ENCODE measurements around the gene LITAF. TPM values are rescaled to one million over a fixed set of nuclear protein-coding genes. Genes with fewer than 3 reads are reported as not detected.

Gene LITAF
- total RNA-seq, 1 donor from 2014 or later = 42.5 TPM

DNA sequence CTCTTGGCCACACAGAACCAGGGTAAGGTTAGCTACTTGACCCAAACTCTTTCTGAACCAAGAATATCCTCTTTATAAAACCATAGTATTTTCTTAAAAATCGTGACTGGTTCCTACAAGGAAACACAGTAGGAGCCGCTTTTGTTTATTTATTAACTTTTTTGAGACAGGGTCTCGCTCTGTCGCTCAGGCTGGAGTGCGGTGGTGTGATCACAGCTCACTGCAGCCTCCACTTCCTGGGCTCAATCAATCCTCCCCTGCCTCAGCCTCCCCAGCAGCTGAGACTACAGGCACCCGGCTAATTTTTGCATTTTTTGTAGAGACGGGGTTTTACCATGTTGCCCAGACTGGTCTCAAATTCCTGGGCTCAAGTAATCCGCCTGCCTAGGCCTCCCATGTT lies 14.7 kb upstream of the LITAF start:
- no peak overlapping the region for H3K9ac ChIP-seq
- no peaks in the 10 kb centered on the region for H3K27me3 ChIP-seq
- no peak overlapping the region for H3K4me3 ChIP-seq
- TF ChIP-seq EZH2phosphoT487 (IDR thresholded peaks at IDR 0.05) (no peak), CTCF (IDR thresholded peaks at IDR 0.05) (no peak), EZH2 (IDR thresholded peaks at IDR 0.05) (no peak)
- Mint-ChIP-seq H3K4me1 (peaks cover 42% of the 10 kb centered on the region), H3K27ac (no peak overlapping the region), H3K27me3 (ENCODE audit: insufficient read depth, low read depth) (peaks cover 18% of the 10 kb centered on the region), H3K9me3 (no peaks in the 10 kb centered on the region), H3K4me3 (no peak overlapping the region), H3K36me3 (no peaks in the 10 kb centered on the region)
- H3F3A ChIP-seq (ENCODE audit: low read depth) = peaks cover 39% of the 10 kb centered on the region
- H3K9me3 ChIP-seq (ENCODE audit: low read depth) = no peaks in the 10 kb centered on the region
- no peak overlapping the region for H3K27ac ChIP-seq
- H2AFZ ChIP-seq (replicated peaks) = no peak overlapping the region
- no peaks in the 10 kb centered on the region for H3K79me2 ChIP-seq (ENCODE audit: low read depth)
- H3K4me1 ChIP-seq = peaks cover 20% of the 10 kb centered on the region
- no peak for DNase-seq (ENCODE audit: low spot score)
- H3K4me2 ChIP-seq = peak overlapping the region; percentile 4
- no peaks in the 10 kb centered on the region for H3K36me3 ChIP-seq
- H4K20me1 ChIP-seq (ENCODE audit: low read depth) = no peaks in the 10 kb centered on the region

DNA sequence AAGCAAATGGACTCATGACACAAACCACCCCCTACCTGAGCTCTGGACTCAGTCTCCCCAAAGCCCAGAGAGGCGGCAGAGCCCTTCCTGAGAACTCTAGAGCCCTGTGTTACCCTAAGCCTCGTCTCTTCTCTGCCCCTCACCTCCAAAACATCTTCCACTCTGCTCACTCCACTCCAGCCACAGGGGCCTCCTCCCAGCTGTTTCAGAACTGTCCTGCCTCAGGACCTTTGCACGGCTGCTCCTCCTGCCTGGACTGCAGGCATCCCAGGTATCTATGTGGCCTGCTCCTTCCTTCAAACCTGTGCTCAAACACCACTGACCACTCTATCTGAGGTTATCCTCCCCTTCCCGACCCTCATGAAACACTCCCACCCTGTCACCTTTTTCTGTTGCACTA lies 12.9 kb upstream of the LITAF start:
- no peak overlapping the region for H3K4me2 ChIP-seq
- H3K79me2 ChIP-seq (ENCODE audit: low read depth) = no peaks in the 10 kb centered on the region
- no peaks in the 10 kb centered on the region for H3K27me3 ChIP-seq
- Mint-ChIP-seq H3K4me3 (no peak overlapping the region), H3K27me3 (ENCODE audit: insufficient read depth, low read depth) (peaks cover 13% of the 10 kb centered on the region), H3K27ac (no peak overlapping the region), H3K36me3 (no peaks in the 10 kb centered on the region), H3K4me1 (peaks cover 41% of the 10 kb centered on the region), H3K9me3 (no peaks in the 10 kb centered on the region)
- no peaks in the 10 kb centered on the region for H4K20me1 ChIP-seq (ENCODE audit: low read depth)
- no peak overlapping the region for H2AFZ ChIP-seq (replicated peaks)
- H3K4me3 ChIP-seq = no peak overlapping the region
- no peak overlapping the region for H3K9ac ChIP-seq
- TF ChIP-seq EZH2 (IDR thresholded peaks at IDR 0.05) (no peak), CTCF (IDR thresholded peaks at IDR 0.05) (no peak), EZH2phosphoT487 (IDR thresholded peaks at IDR 0.05) (no peak)
- H3F3A ChIP-seq (ENCODE audit: low read depth) = peaks cover 39% of the 10 kb centered on the region
- no peak overlapping the region for H3K27ac ChIP-seq
- DNase-seq (ENCODE audit: low spot score) = no peak
- no peaks in the 10 kb centered on the region for H3K9me3 ChIP-seq (ENCODE audit: low read depth)
- peaks cover 20% of the 10 kb centered on the region for H3K4me1 ChIP-seq
- no peaks in the 10 kb centered on the region for H3K36me3 ChIP-seq

DNA sequence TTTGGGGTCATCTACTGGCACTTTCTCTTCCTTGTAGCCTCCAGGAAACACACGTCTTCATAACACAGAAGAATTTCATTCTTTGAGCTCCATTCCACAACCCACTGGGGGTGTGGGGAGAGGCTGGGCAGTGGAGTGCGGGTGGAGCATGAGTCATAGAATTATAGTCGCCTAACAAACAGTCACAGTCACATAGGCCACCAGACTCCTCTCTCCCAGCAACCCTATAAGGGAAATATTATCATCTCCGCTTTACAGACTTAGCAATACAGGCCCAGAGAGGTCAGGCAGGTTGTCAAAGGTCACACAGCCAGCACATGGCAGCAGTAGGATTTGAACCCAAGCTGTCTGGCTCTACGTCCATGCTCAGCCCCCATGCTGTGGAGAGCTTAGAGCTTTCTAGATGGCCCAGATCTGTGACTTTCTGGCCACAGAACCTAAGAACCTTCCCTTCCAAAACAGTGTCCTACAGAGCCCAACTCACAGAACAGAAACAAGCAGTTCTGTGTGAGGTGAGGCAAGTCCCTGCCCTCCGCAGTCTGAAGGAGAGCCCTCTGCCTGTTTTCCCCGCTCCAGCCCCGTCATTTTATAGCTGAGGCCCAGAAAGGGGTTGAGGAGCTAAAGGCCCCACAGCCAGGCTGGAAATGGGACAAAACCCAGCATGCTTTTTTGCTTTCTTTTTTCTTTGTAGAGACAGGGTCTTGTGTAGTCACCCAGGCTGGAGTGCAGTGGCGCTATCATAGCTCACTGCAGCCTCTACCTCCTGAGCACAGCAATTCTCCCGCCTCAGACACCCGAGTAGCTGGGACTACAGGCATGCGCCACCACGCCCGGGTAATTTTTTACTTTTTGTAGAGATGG lies 10.7 kb upstream of the LITAF start:
- H3K27ac ChIP-seq = peak overlapping the region; percentile 34
- H3K4me3 ChIP-seq = no peak overlapping the region
- no peak for DNase-seq (ENCODE audit: low spot score)
- Mint-ChIP-seq H3K4me1 (peaks cover 26% of the 10 kb centered on the region), H3K9me3 (no peaks in the 10 kb centered on the region), H3K27me3 (ENCODE audit: insufficient read depth, low read depth) (peaks cover 13% of the 10 kb centered on the region), H3K27ac (peak overlapping the region; percentile 40), H3K4me3 (no peak overlapping the region), H3K36me3 (no peaks in the 10 kb centered on the region)
- TF ChIP-seq EZH2 (IDR thresholded peaks at IDR 0.05) = no peak
- no peak for TF ChIP-seq CTCF (IDR thresholded peaks at IDR 0.05)
- no peak for TF ChIP-seq EZH2phosphoT487 (IDR thresholded peaks at IDR 0.05)
- H3K4me1 ChIP-seq = peaks cover 14% of the 10 kb centered on the region
- no peak overlapping the region for H3K4me2 ChIP-seq
- H3K79me2 ChIP-seq (ENCODE audit: low read depth) = no peaks in the 10 kb centered on the region
- no peak overlapping the region for H3K9ac ChIP-seq
- no peaks in the 10 kb centered on the region for H3K36me3 ChIP-seq
- H4K20me1 ChIP-seq (ENCODE audit: low read depth) = no peaks in the 10 kb centered on the region
- no peaks in the 10 kb centered on the region for H3K9me3 ChIP-seq (ENCODE audit: low read depth)
- H3K27me3 ChIP-seq = no peaks in the 10 kb centered on the region
- no peak overlapping the region for H2AFZ ChIP-seq (replicated peaks)
- H3F3A ChIP-seq (ENCODE audit: low read depth) = peaks cover 20% of the 10 kb centered on the region

Measured in neural progenitor cell (in vitro differentiated cells).